CD14-positive monocyte (primary cell): ENCODE data around the gene FAM98C. TPM values are rescaled to one million over a fixed set of nuclear protein-coding genes. Genes with fewer than 3 reads are reported as not detected.

Source experiments
- DNase-seq, 3 donors: peaks; one replicate each; pipeline ENCODE4 v3.0.0-alpha.2; 2011 to 2022
- H2AFZ ChIP-seq: 2 replicates; pipeline ENCODE4 v1.6.0; 2012; ENCODE audit warnings: mild to moderate bottlenecking, low read depth, low read length, inconsistent platforms; ENCODE audit not compliant: insufficient read depth, poor library complexity, severe bottlenecking
- H3K27ac ChIP-seq, 2 donors: 1 replicate in 1 of 2; 2 replicates in 1 of 2; pipeline ENCODE4 v1.5.1; 2012 to 2013; ENCODE audit warnings: low read length in 2 of 2, control low read depth in 1 of 2, inconsistent platforms in 1 of 2, low read depth in 1 of 2, mild to moderate bottlenecking in 1 of 2
- H3K27me3 ChIP-seq, 2 donors: one replicate each; pipeline versions ENCODE4 v1.6.0 to v1.6.1; 2011 to 2013; ENCODE audit warnings: low read length in 2 of 2; ENCODE audit not compliant: control insufficient read depth in 2 of 2, insufficient read depth in 2 of 2
- H3K36me3 ChIP-seq, 2 donors: replicated peaks in 1 of 2; 1 replicate in 1 of 2; 2 replicates in 1 of 2; pipeline versions ENCODE4 v1.5.1 to v1.6.1; 2012 to 2013; ENCODE audit warnings: low read length in 2 of 2, control low read depth in 1 of 2, inconsistent platforms in 1 of 2, mild to moderate bottlenecking in 1 of 2; ENCODE audit not compliant: insufficient read depth in 2 of 2, control insufficient read depth in 1 of 2
- H3K4me1 ChIP-seq, 2 donors: 1 replicate in 1 of 2; 2 replicates in 1 of 2; pipeline versions ENCODE4 v1.5.1 to v1.6.1; 2012 to 2013; ENCODE audit warnings: low read length in 2 of 2, control low read depth in 1 of 2, inconsistent platforms in 1 of 2, mild to moderate bottlenecking in 1 of 2, moderate library complexity in 1 of 2; ENCODE audit not compliant: insufficient read depth in 2 of 2, control insufficient read depth in 1 of 2
- H3K4me2 ChIP-seq: replicated peaks from 2 replicates; pipeline ENCODE3; 2012; ENCODE audit warnings: low read length, moderate library complexity, mild to moderate bottlenecking; ENCODE audit not compliant: poor library complexity, severe bottlenecking; ENCODE audit errors: extremely low read depth
- H3K4me3 ChIP-seq, 3 experiments: fragments of 200-600 bp in 1 of 3; sonication (generic) in 1 of 3; replicated peaks in 1 of 3; 1 replicate in 2 of 3; 2 replicates in 1 of 3; pipeline ENCODE4 v1.5.1; 2011 to 2013; ENCODE audit warnings: low read length in 3 of 3, mild to moderate bottlenecking in 3 of 3, control low read depth in 2 of 3, low read depth in 2 of 3, inconsistent platforms in 1 of 3, moderate library complexity in 1 of 3
- H3K79me2 ChIP-seq: 2 replicates; pipeline ENCODE4 v1.6.0; 2012; ENCODE audit warnings: mild to moderate bottlenecking, control low read depth, inconsistent platforms, low read length, moderate library complexity; ENCODE audit not compliant: insufficient read depth
- H3K9ac ChIP-seq: 2 replicates; pipeline ENCODE4 v1.6.0; 2017; ENCODE audit warnings: low read length, mild to moderate bottlenecking; ENCODE audit not compliant: insufficient read depth, poor library complexity, severe bottlenecking
- H3K9me3 ChIP-seq, 2 donors: replicated peaks in 1 of 2; 1 replicate in 1 of 2; 2 replicates in 1 of 2; pipeline versions ENCODE4 v1.5.1 to v1.6.1; 2012 to 2013; ENCODE audit warnings: low read length in 2 of 2, control low read depth in 1 of 2; ENCODE audit not compliant: control insufficient read depth in 1 of 2, insufficient read depth in 1 of 2
- H4K20me1 ChIP-seq: 2 replicates; pipeline ENCODE4 v1.6.0; 2012; ENCODE audit warnings: mild to moderate bottlenecking, low read length, control low read depth, moderate library complexity; ENCODE audit not compliant: insufficient read depth
- H3K27ac Mint-ChIP-seq, 7 donors: one replicate each; pipeline ENCODE4 v1.8.0; 2020; ENCODE audit warnings: mild to moderate bottlenecking in 7 of 7, mixed read lengths in 7 of 7, moderate library complexity in 6 of 7, inconsistent platforms in 2 of 7
- H3K27me3 Mint-ChIP-seq, 3 donors: one replicate each; pipeline ENCODE4 v1.8.0; 2021 to 2022; ENCODE audit warnings: low read depth in 3 of 3, mild to moderate bottlenecking in 3 of 3, mixed read lengths in 3 of 3, moderate library complexity in 3 of 3, inconsistent platforms in 1 of 3
- H3K36me3 Mint-ChIP-seq, 2 donors: one replicate each; pipeline ENCODE4 v1.8.0; 2020; ENCODE audit warnings: mixed read lengths in 2 of 2, inconsistent platforms in 1 of 2, mild to moderate bottlenecking in 1 of 2
- H3K4me1 Mint-ChIP-seq: one replicate; pipeline ENCODE4 v1.8.0; 2020; ENCODE audit warnings: mild to moderate bottlenecking, mixed read lengths
- H3K4me3 Mint-ChIP-seq, 2 donors: one replicate each; pipeline ENCODE4 v1.8.0; 2020; ENCODE audit warnings: mild to moderate bottlenecking in 2 of 2, mixed read lengths in 2 of 2, moderate library complexity in 1 of 2
- H3K9me3 Mint-ChIP-seq, 7 donors: one replicate each; pipeline ENCODE4 v1.8.0; 2020 to 2022; ENCODE audit warnings: mixed read lengths in 7 of 7, mild to moderate bottlenecking in 6 of 7, moderate library complexity in 6 of 7, inconsistent platforms in 2 of 7
- WGBS: methylation state at CpG from one replicate; pipeline ENCODE4 v1.1.5; 2013; ENCODE audit warnings: missing lambda C conversion rate; ENCODE audit not compliant: insufficient coverage; 5-methylcytosine and 5-hydroxymethylcytosine counted together
- intact Hi-C, 2 donors: fragments of 100-400 bp; cut with micrococcal nuclease; formaldehyde crosslinking; loops; one replicate each; pipeline versions ENCODE4 v1.15.0 to v1.15.1; 2023
- polyA plus RNA-seq, 3 donors: library from polyadenylated mRNA; depleted of rRNA in 1 of 3; unstranded in 2 of 3; stranded (reverse) in 1 of 3; fragments of 300-500 nt in 2 of 3; fragments of >200 nt in 1 of 3; fragmentation: Illumina TruSeq in 2 of 3; gene quantifications; 1 replicate in 2 of 3; 2 replicates in 1 of 3; pipeline ENCODE4 v1.2.3, GENCODE V29; 2012 to 2021
- TF ChIP-seq, protein P1 (sequence below): fragments of 200-600 bp; IDR thresholded peaks from one replicate; pipeline ENCODE4 v1.8.0; 2022; ENCODE audit warnings: antibody characterized with exemption, mild to moderate bottlenecking

Gene FAM98C
- polyA plus RNA-seq, 3 donors: 8.5 to 41.0 (median 12.6) TPM

- H4K20me1 ChIP-seq: peaks cover 17% of the 10 kb centered on the region
- H3K27ac ChIP-seq: peak overlapping the region; percentile 86 to 92
- H3K4me3 Mint-ChIP-seq: peak overlapping the region; percentile 86 to 96
- WGBS: 19% methylated on average over 40 of the region's 49 CpGs
- H3K9ac ChIP-seq: peak overlapping the region; percentile 53
- H3K9me3 ChIP-seq: no peaks in the 10 kb centered on the region
- peak overlapping the region; percentile 84 for H3K4me2 ChIP-seq
- H3K27me3 ChIP-seq: no peaks in the 10 kb centered on the region
- H3K4me1 Mint-ChIP-seq: peaks cover 28% of the 10 kb centered on the region
- intact Hi-C loops: loop anchor here in 1 of 2 donors (5.0 kb wide), 1 partner anchor 199 kb away; the partner anchor contains the start of genes EIF3K and MAP4K1
- TF ChIP-seq, protein P1, sequence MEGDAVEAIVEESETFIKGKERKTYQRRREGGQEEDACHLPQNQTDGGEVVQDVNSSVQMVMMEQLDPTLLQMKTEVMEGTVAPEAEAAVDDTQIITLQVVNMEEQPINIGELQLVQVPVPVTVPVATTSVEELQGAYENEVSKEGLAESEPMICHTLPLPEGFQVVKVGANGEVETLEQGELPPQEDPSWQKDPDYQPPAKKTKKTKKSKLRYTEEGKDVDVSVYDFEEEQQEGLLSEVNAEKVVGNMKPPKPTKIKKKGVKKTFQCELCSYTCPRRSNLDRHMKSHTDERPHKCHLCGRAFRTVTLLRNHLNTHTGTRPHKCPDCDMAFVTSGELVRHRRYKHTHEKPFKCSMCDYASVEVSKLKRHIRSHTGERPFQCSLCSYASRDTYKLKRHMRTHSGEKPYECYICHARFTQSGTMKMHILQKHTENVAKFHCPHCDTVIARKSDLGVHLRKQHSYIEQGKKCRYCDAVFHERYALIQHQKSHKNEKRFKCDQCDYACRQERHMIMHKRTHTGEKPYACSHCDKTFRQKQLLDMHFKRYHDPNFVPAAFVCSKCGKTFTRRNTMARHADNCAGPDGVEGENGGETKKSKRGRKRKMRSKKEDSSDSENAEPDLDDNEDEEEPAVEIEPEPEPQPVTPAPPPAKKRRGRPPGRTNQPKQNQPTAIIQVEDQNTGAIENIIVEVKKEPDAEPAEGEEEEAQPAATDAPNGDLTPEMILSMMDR: no peak
- H3K36me3 Mint-ChIP-seq: peaks cover 55 to 74% of the 10 kb centered on the region in 2 donors
- peaks cover 0 to 2% (median 0%) of the 10 kb centered on the region in 3 donors for H3K27me3 Mint-ChIP-seq
- peak overlapping the region; percentile 26 to 83 (median 56) for H3K4me3 ChIP-seq
- H3K36me3 ChIP-seq: peaks cover 56 to 80% of the 10 kb centered on the region in 2 donors
- peaks cover 15% of the 10 kb centered on the region for H3K79me2 ChIP-seq
- peak; percentile 91 to 94 (median 93) for DNase-seq
- H3K4me1 ChIP-seq: peaks cover 16 to 23% of the 10 kb centered on the region in 2 donors
- peaks cover 0 to 2% (median 0%) of the 10 kb centered on the region in 7 donors for H3K9me3 Mint-ChIP-seq
- H3K27ac Mint-ChIP-seq: peak overlapping the region; percentile 93 to 99 (median 99)
- H2AFZ ChIP-seq: peak overlapping the region; percentile 77
Measured at GRCh38 chr19:38417544-38418506, 14.9 kb downstream of the FAM98C start.

DNA sequence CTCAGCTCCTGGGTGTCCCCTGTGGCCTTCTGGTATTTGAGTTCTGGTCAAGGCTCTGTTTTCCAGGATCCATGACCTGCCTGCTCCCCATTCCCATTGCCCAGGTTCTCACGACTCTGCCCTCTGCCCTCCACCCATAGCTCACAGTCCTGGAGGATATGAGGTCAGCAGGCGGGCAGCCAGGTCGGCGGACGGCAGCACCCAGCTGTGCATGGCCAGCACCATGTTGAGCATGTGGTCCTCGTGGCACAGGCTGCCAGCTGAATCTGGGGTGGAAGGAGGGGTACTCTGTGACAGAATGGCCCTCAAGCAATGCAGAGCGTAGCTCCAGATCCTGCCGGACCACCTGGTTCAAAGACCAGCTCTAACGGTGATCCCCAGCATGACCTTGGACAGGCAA lies 18.0 kb downstream of the FAM98C start:
- Mint-ChIP-seq H3K4me1 (peaks cover 47% of the 10 kb centered on the region), H3K36me3 (peaks cover 43 to 56% of the 10 kb centered on the region in 2 donors), H3K9me3 (peaks cover 0 to 2% (median 0%) of the 10 kb centered on the region in 7 donors), H3K4me3 (no peak overlapping the region), H3K27me3 (no peaks in the 10 kb centered on the region), H3K27ac (peak overlapping the region in 4 of 7 donors; percentile 25 to 93 (median 62))
- no peaks in the 10 kb centered on the region for H3K9me3 ChIP-seq
- H3K27ac ChIP-seq: peak overlapping the region in 1 of 2 donors; percentile 56
- no peak overlapping the region for H2AFZ ChIP-seq
- no peak for DNase-seq
- no peak overlapping the region for H3K4me2 ChIP-seq
- intact Hi-C loops: no loop called here
- H3K79me2 ChIP-seq: peaks cover 46% of the 10 kb centered on the region
- WGBS: 96% methylated on average over 7 of the region's 9 CpGs
- peaks cover 13% of the 10 kb centered on the region for H4K20me1 ChIP-seq
- no peak overlapping the region for H3K9ac ChIP-seq
- H3K4me3 ChIP-seq: no peak overlapping the region
- peaks cover 40 to 51% of the 10 kb centered on the region in 2 donors for H3K4me1 ChIP-seq
- H3K36me3 ChIP-seq: peaks cover 35 to 53% of the 10 kb centered on the region in 2 donors
- TF ChIP-seq, protein P1: no peak
- H3K27me3 ChIP-seq: no peaks in the 10 kb centered on the region
